ENCODE results near the gene SSU72.

GRCh38 chr1:1569341-1569740, 5.3 kb downstream of the SSU72 start:
- TF ChIP-seq CTCF (IDR thresholded peaks at IDR 0.05) (no peak), POLR2A (IDR thresholded peaks at IDR 0.05) (no peak)
